ENCODE data around the gene PLOD3.
A peak's percentile ranks its signal among the peaks of the same experiment; 100 is the strongest.

The PLOD3 gene

DNA sequence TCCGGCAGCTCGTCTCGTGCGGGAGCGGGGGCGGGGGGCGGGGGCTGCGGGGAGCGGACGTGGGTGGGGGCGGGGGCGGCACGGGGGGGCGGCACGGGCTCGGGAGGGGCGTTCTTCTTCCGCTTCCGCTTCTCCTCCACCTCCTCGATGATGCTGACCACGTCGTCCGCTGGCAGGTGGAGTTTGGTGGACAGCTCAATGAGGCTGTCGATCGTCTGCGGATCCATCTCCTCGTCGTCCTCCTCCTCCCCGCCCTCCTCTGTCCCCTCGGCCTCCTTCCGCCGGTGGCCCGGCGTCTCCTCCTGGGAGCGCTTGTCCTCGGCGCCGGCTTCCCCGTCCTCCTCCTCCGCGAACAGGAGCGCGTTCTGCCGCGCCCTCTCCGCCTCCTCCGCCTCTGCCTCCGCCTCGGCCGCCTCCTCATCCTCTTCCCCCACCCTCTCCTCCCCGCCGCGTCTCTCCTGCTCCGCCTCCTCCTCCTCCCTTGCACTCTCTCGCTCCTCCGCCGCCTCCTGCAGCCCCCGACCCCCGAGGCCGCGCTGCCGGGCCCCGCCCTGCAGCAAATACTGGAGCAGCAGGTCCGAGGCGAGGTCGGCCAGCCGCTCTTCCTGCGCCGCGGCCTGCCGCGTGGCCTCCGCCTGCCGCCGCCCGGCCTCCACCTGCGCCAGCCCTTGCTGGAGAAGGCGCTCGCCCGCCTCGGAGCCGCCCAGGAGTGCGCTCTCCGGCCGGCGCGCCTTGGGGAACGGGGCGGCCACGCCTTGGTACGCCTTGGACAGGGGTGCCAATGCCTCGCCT is 53.9 kb downstream of the PLOD3 start:
- ATAC-seq: peak in 1 of 2 donors; percentile 4

DNA sequence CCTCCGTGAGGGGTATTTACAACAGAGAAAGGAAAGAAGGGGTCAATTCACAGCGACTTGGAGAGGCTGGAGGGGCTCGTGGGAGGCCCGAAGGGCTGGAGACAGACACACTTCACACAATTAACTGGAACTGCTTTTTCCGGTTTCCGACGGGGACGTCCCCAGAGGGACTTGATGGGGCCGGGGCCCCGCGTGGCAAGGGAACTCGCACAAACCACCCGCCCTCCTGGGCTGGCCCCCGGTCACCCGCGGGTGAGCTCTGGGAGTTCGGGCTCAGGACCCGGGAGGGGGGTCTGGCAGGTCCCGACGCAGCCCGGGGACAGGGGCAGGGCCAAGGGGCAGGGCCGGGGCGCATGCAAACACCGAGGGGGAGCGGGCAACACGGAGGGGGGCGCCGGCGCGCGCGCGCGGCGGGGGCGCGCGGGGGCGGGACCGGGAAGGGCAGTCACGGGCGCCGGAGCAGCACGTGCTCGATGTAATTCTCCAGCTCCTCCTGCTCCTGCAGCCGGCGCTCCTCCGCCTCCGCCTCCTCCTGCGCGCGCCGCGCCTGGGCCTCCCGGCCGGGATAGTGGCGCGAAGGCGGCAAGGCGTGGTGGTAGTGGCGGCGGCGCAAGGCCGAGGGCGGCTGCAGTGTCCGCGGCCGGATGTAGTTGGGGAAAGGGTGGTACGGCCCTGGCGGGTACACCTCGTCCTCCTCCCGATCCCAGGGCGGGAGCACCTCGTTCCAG is 54.7 kb downstream of the PLOD3 start:
- ATAC-seq: no peak

DNA sequence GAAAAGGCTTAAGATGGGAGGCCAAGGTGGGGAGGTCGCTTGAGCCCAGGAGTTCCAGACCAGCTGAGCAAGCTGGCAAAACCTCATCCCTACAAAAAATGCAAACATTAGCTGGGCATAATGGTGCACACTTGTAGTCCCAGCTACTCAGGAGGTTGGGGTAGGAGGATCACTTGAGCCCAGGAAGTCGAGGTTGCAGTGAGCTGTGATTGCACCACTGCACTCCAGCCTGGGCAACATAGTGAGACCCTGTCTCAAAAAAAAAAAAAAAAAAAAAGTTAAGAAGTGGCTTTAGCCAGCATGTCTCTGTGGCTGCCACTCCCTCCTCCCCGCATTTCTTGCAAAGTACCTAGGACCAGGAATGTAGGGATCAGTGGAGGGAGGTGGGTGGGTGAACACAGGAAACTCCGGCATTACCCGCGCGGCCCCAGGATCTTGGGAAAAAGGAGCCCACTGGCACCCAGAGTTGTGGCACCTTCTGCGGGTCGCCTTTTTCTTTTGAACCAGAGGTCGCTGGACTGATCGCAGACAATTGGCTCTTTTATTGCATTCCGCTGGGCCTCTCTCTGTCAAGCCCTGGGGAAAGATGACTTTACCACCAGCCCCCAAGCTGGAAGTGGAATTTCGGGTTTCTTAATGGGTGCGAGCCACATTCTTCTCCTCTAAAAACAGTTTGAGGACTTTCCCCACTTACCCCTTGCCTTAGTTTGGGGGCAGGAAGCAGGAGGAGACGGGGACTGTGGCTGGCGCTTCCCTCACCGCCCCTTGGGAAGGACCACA is 55.5 kb downstream of the PLOD3 start:
- no peak for ATAC-seq

- no peak for ATAC-seq
These were observed 56.5 kb downstream of the PLOD3 start for GRCh38 chr7:101160910-101161309.

DNA sequence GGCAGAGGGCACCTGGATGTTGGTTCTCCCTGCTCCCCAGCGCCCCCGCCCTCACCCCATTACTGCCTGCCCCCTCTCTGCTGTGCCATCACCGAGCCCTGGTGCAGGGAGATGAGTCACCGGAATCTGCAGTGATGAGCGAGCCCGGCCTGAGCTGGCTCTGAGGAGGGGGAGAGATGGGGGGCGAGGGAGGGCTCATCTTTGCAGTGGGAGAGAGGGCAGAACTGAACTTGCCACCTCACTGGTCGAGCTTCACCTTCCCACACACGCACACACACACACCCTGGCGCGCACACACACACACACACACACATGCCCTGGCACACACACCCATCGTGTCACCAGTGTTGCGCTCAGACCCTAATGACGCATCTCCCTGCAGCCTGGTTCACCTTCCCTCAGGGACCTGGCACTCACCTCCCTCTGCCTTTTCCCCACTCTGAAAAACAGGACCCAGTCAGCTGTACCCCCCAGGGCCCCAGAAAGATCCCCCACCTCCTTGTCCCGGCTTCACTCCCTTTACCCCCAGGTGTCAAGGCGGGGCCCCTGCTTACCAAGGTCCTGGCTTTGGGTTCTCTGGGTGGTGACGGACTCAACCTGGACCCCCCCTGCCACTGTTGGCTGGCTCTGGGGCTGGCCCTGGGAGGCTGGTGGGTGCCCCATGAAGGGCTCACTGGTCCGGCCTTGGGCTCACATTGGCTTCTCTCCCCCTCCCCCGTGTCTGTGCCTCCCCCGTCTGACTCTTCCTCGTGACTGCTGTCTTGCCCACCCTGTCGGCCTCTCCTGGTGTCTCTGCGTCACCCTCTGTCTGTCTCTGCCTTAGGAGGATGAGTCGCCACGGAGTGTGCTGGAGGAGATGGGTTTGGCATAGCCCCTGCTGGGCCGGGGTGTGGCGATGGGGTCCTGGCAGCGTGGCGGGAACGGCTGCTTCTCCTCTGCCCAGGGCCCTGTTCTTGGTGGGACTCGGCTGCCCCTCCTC is 57.4 kb downstream of the PLOD3 start:
- no peak for ATAC-seq

DNA sequence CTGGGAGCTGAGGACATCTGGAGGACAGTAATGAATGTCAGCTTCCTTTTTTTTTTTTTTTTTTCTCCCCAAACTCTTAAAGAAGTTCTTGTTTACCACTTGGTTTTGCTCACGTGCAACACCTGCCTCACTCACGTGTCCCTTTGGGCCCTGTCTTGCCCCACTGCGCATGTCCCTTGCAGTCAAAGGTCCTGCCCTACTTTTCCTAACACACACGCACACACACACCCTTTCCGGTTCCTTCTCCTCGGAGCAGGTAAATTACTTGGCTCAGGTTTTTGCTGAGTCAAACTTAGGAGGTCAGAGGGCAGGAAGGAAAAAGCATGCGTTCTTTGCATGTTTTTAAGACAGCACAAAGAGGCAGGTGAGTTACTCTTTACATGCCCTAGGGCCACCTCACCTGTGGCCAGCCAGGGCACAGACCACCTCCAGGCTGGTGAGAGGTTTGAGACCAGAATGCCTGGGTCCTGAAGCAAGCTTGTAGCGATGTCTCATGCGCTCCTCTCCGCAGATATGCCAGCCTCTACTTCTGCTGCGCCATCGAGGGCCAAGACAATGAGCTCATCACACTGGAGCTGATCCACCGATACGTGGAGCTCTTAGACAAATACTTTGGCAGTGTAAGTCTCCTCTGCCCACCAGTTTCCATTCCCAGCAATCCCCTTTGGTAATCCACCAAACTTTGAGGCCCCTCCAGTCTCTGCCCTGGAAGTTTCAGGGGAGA is 60.4 kb downstream of the PLOD3 start:
- ATAC-seq: no peak

- no peak for ATAC-seq
These were observed 61.1 kb downstream of the PLOD3 start for GRCh38 chr7:101156277-101156676.

Measured in activated CD4-positive, CD25-positive, alpha-beta regulatory T cell treated with anti-CD3 and anti-CD28 coated beads, Interleukin-2, amount 50 U/mL, for 24 hours (primary cell).